Inflammatory macrophage (primary cell): ENCODE data around the gene PELI1.
"Not testable (repeated sequence)": the region's sequence is repeated elsewhere in the genome, so short reads cannot be mapped to it uniquely, and the experiment has no call there.

ENCODE experiments used
- DNase-seq, 2 donors: peaks; one replicate each; pipeline ENCODE4 v3.0.0-alpha.2; 2020 to 2022

Gene PELI1

DNA sequence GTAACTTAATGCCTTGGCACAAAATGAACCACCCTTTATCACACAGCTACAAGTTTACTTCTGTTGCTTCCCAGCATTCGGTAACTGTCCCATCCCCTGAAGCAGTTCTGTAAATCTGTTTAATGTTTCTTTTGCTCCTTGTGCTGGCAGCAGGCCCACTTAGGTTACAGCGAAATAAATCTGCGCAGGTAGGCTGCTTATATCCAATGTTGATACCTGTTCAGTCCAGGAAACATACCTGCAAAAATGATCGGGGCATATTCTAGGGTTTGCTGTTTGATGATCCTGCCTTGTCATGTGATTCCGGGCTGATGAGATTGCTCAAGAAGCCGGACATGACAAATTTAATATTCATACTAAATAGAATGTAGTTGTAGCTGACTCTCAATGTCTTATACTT lies 23.3 kb downstream of the PELI1 start:
- DNase-seq = no peak

GRCh38 chr2:64120008-64120407 lies 24.2 kb downstream of the PELI1 start:
- no peak for DNase-seq

GRCh38 chr2:64119369-64119768 lies 24.9 kb downstream of the PELI1 start:
- no peak for DNase-seq

DNA sequence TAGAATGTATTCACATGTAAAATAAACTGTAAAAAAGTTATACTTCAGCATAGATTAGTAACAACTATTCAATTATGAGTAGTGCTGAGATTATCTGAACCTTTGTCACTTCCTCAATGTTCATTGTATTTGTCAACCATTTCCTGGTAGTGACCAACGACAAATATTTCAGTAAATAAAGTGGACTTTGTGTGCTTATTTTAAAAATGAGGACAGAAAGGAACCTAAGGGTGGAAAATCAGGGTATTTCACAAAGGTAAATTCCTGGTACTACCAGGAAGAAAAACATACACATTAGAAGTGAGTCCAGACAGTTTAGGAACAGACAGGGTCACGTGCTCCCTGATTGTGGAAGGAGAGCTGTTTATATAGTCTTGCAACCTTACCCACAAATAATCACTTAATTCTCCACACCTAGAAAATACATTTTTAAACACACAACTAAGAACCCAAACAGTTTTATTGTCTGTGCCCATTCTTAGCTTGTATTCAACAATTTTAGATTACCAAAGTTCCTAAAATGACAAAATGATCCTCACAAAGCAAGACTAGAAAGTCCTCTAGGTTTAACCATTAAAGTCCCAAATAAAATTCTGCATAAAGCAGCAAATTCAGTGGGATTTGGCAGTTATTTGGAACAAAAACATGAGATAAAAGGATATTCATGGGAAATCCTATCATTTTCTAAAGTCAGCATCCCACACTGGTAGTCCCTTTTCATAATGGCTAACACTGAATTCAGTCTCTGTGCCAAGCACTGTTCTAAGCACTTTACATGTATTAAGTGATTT lies 28.2 kb downstream of the PELI1 start:
- DNase-seq = peak; percentile 22 to 69

- no peak for DNase-seq
These were observed 29.3 kb downstream of the PELI1 start for GRCh38 chr2:64114912-64115277.

GRCh38 chr2:64114063-64114911 lies 29.9 kb downstream of the PELI1 start:
- DNase-seq = peak; percentile 15 to 57

- no peak for DNase-seq
These were observed 32.2 kb downstream of the PELI1 start for GRCh38 chr2:64112016-64112415.

DNA sequence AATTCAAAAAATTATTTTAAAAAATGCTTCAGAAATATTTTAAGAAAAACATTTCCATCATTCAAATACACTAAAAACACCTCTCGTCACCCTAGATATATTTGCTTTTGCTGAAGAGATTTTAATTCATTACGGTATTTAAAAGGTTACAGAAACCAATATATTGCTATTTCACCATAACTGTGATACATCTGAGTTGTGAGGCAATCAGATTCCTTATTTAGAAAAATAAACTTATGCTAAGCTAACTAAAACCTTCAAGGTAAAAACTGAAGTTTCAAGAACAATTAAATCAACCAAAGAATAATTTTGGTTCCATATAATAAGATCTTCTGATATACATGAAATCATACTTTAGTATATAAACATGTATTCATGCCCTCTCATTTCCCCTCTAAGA lies 32.8 kb downstream of the PELI1 start:
- DNase-seq = no peak

DNA sequence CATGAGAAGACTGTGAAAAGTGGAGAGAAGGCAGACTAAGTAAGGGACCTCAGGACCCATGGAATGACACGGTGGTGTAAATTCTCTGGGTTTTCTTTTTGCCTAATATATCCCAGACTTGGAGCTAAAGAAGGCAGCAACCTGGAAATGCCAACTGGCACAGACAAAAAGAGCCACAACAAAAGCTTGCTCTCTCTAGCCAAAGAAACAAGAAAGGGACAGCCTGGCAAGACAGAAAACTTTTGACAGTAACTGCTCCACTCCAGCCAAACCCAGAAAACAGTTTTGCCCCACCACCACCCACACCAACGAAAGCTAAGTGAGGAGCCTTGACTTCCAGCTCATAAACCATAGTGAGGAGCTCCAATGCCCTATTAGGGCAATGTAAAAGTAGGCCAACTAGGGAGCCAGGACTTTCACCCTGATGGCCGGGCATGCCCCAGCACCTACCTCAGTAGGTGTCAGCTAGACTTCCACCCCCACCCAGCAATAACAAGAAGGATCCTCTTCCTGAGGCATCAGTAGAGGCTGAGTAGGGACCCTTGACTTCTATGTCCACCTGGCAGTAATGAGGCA lies 35.5 kb downstream of the PELI1 start:
- no peak for DNase-seq

DNA sequence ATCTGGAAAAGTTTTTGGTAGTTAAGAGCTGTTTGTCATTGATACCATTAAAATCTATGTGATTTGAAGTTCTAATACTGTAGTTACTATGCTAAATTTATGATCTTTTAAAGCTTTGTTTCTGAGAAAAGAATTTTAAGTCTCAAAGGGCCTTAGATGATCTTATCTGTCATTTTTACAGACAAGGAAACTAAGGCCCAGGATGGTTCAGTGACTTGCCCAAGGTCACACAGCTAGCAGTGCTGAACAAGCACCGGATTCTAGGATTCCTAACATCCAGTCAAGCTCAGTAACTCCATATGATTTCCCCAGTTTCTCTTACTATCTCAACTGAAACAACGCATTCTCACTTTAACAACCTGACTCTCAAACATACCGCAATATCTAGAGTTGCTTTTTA lies 37.7 kb downstream of the PELI1 start:
- DNase-seq = no peak

GRCh38 chr2:64105670-64106461 lies 38.4 kb downstream of the PELI1 start:
- peak; percentile 64 to 66 for DNase-seq

GRCh38 chr2:64104933-64105332 lies 39.3 kb downstream of the PELI1 start:
- DNase-seq = no peak

GRCh38 chr2:64102736-64103135 lies 41.5 kb downstream of the PELI1 start:
- DNase-seq = not testable (repeated sequence)

DNA sequence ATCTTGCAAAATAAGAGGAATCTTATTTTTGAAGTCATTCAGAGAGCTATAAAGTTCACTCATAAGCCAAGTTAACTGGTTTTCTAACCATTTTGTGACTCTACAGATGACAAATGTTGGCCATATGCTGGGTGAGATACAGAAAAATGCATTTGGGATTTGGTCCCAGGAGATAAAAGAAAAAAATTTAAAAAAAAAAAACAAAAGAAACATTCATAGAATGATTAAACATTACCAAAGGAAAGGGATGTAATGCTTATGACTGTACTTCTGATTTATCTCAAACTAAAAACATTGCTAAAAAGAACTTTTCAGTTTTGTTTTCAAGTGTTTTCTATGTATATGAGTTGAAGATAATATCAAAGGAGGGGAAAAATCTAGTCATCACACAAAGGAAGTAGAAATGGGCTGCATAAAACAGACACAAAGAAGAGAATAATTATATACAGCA lies 43.1 kb downstream of the PELI1 start:
- no peak for DNase-seq

DNA sequence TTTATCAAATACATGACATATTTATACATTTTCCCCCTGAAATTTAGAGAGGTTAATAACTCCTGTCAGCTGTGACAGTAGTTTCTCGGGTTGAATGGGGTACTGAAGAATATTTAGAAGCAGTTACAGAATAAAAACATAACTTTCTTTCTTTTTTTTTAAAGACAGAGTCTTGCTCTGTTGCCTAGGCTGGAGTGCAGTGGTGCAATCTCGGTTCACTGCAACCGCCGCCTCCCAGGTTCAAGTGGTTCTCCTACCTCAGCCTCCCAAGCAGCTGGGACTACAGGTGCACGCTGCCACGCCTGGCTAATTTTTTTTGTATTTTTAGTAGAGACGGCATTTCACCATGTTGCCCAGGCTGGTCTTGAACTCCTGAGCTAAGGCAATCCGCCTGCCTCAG lies 43.6 kb downstream of the PELI1 start:
- DNase-seq = not testable (repeated sequence)

DNA sequence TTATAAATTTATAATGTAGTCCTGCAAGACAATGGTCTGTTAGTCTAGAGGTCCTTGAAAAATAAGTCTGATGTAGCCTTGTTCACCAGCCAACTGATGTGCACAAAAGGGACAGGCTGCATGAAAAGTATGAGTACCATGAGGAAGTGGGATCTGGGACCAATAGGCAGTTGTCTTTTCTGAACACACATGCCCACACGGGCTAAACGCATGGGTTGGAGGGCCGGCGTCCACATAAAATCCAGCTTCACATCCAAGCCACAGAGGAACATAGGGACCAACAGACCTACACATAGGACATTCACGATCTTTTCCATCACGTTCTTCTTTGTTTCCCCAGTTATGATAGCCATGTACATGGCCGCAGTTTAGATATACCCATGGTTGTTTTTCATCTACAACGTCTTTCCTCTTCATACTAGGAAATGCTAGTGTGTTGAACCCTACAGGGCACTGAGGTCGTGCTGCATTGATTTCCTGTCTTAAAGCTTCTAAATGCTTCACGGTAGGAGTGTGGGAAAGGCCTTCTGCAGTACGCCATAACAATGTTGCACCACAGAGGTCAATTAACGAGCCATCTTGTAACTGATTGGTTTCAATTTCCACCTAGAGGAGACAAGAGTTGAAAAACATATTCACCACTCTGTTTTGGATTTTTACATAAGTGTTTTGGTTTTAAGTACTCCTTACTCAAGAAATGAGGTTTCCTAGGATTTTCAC lies 49.4 kb downstream of the PELI1 start:
- DNase-seq = no peak

GRCh38 chr2:64093341-64093740 lies 50.9 kb downstream of the PELI1 start:
- DNase-seq = no peak

DNA sequence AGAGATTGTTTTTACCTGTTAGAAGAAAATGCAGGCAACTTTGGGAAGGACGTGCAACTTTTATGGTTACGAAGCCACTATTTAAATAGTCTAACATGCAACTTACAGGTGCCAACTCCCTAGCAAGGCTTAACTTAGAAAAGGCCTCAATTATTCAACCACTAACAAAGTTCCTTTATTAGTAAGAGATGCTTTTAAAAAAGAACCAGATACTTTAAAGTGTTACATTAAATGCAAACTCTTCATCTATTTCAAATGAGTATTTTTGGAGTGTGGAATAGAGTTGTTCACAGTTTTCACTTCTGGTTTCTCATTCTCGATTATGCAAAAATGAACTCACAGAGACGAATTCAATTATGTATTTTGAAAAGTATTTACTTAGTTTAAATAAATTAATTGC lies 51.7 kb downstream of the PELI1 start:
- DNase-seq = no peak

- DNase-seq = no peak
These were observed 54.0 kb downstream of the PELI1 start for GRCh38 chr2:64090264-64090663.

GRCh38 chr2:64086347-64087082 lies 57.7 kb downstream of the PELI1 start:
- no peak for DNase-seq

DNA sequence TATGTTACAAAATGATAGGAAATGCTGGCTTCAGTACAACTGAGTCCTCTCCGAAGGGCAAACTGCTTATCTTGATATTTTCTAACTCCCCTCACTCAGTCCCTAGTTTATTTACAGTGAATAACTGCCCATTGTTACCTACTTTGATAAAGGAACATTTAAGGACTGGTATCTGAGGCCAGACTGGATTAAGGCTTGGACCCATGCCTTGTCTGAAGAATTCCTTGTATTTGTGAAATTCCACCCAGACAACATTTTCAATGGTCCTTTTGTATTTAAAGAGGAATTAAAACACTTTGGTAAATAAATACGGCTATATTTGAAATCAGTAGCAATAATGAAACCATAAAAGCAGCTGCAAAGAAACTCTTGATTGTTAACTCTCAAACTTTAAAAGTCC lies 58.3 kb downstream of the PELI1 start:
- no peak for DNase-seq
